Stimulated activated CD8-positive, alpha-beta memory T cell treated with anti-CD3 and anti-CD28 coated beads, Interleukin-15, amount 100 ng/mL, for 24 hours (primary cell): ENCODE results near the gene FGR.

Experiments
- DNase-seq: peaks from one replicate; pipeline ENCODE4 v3.0.0-alpha.2; 2020; ENCODE audit warnings: low read depth

The FGR gene

DNA sequence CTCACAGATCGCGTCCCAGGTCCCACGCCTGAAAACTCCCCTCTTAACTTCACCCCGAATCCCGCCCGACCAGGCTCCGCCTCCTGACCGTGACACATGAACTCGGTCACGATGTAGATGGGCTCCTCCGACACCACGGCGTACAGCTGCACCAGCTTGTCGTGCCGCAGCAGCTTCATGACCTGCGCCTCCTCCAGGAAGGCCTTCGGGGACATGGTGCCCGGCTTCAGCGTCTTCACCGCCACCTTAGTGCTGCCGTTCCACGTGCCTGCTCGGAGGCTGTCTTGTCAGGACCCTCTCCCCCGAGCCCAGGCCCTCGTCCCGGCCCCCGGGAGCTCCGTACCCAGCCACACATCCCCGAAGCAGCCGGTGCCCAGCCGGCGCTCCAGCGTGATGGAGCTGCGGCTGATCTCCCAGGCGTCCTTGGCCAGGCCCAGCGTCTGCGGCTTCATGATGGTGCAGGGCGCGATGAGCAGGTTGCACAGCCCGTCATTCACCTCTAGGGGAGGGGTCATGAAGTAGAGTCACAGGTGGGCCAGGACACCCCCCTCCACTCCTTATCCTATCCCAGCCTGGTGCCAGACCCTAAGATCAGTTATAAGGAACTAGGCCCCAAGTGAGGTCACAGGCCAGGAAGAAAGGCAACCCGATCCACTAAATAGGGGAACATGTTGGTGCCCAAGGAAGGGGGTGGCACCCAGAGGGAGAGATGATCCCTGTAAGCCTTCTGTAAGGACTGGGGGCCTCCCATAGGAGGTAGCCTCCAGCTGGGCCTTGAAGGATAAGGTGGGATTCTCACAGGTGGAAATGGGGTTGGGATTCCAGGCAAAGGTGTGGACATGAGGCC lies 19.4 kb downstream of the FGR start:
- DNase-seq, result no peak

DNA sequence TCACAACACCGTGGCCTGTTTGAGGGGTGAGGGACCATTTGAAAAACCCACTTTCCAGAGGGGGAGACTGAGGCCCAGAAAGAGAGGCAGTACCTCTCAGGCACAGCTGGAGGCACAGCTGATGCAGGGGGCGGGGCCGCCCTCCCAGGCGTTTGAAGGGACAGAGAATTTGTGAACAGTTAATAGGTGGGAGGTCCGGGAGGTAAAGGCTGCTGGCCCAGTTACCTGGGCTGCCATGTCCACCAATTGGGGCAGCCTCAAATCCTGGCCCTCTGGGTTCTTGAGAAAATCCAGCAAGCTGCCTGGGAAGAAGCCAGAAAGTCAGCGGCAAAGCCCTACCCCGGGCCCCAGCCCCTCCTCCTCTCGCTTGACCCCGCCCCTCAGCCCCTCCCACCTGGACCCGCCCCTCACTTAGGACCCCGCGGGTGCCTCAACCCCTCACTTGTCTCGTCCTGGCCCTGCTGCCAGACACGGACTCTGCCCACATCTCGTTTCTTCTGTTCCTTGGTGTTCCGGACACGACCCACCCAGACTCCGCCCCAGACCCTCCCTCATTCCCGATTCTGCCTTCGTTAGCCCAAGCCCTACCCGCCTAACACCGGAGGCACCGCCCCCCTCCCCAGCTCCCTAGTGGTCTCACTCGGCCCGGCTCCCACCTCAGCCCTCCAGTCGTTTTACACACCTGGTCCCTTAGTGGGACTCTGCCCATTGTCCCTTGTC lies 20.2 kb downstream of the FGR start:
- no peak for DNase-seq

DNA sequence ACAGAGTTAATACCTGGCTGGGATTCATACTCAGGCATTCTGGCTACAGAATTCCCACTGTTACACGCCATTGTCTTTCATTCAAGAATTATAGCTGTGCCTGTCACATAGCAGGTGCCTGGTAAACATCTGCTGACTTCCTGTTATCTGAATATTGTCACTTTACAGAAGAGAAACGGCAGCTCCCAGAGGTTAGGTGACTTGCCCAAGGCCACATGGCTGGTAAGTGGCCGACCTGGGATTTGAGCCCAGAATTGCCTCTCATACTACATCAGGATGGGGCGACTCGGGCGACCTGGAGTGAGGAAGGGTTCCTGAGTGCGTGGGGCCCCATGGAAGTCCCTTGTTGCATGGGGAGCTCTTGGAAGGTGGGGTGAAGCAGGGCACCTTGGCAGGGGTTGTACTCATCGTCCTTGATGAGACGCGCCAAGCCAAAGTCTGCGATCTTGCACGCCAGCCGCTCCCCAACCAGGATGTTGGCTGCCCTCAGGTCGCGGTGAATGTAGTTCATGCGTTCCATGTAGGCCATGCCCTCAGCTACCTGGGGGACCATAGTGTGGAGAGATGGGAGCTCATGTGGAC lies 20.9 kb downstream of the FGR start:
- no peak for DNase-seq

DNA sequence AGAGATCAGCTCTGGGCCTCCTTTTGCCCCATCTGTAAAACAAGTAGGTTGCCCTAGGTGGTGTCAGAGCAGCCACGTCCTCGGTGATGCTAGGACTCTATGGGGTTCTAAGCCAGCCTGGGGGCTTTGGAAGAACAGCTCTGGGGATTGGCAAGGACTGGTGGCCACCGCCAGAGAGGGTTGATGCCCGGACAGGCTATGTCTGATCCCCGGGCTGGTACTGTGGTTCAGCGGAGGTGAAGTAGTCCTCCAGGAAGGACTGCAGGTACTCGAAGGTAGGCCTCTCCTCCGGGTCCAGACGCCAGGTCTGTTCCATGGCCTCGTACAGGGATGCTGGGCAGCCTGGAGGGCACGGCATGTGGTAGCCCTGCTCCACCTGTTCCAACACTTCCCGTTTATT lies 22.3 kb downstream of the FGR start:
- no peak for DNase-seq

DNA sequence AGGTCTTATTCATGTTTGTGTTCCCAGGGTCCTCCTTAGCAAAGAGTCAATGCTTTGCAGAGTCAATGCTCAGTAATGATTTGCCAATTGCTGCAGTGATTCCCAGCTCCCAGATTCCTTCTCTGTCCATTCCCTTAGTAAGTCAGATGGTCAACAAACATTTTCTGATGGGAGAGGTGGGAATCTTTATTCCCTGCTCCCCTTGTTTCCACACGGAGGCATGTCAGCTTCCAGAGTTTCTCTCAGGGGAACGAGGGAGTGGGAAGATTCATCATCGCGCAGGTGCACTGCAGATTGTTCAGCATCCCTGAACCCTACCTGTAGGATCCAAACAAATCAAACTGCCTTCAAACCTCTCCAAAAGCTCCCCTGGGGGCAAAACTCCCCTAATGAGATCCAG lies 23.5 kb downstream of the FGR start:
- no peak for DNase-seq

DNA sequence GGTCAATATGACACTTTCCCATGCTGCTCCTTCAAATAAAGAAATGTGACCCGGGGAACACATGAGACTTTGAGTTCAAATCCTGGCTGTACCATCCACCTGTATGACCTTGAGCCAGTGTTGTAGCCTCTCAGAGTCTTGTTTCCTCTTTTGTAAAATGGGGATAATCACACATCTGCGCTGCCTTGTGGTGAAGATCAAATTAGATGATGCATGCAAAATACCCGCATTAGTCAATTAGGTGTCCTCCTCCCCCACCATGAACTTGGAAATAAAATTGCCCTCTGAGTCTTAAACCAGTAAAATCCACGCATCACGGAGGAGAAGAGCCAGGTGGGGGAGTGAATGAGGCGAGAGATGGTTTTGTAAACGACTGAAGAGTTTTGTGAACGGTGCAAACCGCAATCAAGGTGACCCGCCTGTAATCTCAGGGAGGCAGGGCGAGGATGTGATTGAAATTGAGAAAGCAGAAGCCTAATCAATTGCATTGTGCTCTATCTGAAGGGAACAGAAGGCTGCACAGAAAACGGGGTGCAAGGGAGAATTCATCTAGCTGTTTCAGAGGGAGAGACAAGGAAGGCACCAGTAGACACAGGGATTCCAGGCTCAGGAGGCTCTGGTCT lies 25.3 kb downstream of the FGR start:
- DNase-seq, result no peak

DNA sequence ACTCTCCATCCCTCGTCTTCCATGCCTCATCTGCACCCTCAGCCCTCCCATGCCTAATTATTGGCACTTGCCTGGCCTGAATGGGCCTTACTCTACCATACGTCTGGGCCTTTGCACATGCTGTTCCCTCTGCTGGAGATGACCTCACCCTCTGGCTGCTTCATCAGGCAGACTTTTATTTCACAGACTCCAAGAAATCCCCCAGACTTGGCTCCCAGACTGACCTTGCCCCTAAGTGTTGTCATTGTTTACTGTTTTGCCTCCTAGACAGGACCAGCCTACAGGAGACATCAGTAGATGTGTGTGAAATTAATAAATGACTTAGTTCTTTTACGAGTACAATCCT lies 25.8 kb downstream of the FGR start:
- DNase-seq, result no peak

DNA sequence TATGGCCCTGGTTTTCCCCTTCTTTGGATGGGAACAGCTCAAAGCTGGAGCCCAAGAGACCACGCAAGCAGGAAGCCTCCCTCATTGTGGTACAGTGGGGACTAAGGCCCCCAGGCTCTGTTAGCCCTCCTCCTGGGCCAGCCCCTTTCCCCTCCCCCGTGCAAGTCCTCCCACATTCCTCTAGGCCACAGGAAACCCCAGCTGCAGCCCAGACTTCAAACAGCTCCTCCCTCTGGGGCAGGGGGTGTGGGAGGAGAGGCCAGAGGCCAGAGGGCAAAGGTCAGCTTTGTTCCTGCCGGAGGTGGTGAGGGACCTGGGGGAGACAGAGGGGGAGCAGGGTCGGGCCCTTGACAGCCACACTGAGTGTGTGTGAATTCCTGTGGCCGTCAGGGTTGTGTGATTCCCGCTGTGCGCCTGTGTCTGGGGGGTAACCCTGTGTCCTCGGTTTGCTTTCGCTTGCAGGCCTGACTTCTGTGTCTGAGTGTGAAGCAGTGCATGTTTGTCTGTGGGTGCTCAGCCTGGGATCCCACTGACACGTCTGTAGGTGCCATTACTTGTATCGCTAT lies 27.7 kb downstream of the FGR start:
- no peak for DNase-seq

DNA sequence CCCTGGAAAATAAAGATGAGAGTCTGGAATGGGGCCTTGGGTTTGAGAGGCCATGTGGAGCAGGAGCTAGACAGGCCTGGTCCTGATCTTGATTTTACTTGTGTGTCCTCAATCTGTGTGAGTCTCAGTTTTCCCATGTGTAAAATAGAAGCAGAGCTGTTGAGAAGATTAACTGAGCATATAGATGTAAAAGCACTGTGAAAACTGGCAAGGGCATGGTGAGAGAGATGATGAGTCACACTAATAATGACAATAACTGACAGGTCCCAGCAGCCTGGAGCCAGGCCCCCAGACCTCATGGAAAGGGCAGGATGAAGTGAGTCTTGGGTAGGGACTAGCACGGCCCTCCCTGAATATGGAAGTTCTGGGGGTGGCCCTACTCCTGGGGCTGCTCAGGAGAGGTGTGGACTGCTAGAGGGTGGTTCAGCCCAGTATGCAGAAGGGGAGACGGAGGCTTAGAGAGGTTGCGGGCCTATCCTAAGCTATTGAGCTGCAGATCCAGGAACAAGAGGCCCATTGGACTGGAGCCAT lies 28.2 kb downstream of the FGR start:
- DNase-seq, result no peak

DNA sequence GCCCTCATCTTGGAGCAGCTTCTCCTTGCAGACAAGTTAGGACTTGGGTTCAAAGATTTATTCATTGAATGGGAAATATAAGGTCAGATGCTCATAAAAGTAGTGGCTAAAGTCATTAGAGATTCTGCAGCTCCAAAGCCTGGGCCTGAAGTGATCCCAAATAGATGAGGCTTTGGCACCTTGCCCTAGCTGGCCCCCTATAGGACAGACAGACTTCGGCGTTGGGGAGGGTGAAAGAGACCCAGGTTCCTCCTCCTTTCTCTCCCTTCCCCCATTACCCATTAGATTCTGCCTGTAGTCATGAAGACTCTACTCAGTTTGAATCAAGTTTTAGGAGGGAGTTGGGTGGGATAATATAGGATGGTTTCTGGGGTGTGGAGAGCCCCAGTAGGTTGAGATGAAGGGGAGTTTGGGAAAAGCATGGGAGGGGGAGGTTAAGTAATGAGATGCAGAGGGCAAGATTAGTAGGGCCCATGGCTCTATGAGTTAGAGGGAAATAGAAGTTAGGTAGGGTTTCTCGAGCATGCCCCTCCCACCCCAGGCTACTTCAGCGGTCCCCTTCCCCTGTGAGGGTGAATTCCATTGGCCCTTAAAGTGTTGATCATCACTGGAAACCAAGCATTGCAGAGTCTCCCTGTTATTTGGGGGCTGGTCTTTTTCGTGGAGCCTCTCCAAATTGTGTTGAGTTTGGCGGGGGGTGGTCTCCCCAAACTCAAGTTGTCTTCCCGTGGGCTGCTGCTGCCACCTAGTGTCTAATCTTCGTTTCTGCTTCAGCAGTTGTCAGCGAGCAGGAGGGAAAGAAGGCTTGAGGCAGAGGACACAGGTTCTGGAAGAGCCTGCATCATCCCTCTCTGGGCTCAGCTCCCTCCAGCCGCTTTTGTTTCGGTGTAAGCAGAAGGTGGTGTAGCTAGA lies 28.9 kb downstream of the FGR start:
- no peak for DNase-seq

DNA sequence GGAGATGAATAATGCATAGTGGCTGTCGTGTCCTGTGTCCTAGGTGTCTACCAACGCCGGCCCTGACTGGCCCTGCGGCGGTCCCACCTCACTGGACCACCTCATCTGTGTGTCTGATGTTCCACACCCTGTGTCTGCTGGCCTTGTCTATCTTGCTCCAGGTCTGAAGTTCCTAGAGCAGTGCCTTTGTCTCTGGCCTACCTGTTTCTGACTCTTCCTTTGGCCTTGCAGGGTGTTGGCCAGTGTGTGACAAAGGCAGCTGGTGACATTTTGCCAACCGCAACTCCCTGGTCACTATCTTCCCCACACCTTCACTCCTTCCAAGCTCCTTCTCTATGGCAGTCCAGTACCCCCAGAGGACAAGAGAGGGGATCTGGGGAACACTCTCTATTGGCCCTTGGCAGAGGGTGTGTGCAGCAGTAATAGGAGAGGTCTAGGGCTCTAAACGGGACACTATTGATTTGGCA lies 29.7 kb downstream of the FGR start:
- no peak for DNase-seq

DNA sequence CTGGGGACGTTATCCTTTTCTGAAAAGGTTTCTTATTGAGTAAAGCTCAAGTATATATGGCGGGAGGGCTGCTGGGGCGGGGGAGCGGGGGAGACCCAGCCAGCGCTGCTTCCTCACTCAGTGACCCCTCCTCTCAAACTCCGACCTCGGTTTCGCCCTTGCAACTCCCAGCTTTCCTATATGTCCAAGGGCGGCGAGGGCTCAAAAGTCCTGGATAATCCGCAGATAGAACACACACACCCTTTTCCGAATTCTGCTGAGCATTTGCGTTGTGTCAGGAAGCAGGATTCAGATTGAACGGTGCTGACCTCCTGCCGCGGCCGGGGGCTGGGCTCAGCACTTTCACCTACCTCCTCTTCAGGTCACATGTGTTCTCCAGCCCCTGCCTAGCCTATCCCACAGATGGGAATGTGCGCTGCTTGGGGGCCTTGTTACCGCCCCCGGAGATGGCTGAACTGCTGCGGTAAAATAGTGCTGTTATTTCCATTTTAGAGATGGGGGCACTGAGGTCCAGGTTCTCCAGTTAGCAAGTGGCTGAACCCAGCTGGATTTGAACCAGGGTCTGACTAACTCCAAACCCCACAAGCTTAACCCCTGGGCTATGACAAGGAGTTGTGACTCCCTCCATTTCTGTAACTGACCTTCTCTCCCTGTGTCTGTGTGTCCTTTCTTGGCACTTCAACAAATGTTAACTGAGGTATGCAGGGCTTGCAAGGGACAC lies 30.2 kb downstream of the FGR start:
- no peak for DNase-seq

DNA sequence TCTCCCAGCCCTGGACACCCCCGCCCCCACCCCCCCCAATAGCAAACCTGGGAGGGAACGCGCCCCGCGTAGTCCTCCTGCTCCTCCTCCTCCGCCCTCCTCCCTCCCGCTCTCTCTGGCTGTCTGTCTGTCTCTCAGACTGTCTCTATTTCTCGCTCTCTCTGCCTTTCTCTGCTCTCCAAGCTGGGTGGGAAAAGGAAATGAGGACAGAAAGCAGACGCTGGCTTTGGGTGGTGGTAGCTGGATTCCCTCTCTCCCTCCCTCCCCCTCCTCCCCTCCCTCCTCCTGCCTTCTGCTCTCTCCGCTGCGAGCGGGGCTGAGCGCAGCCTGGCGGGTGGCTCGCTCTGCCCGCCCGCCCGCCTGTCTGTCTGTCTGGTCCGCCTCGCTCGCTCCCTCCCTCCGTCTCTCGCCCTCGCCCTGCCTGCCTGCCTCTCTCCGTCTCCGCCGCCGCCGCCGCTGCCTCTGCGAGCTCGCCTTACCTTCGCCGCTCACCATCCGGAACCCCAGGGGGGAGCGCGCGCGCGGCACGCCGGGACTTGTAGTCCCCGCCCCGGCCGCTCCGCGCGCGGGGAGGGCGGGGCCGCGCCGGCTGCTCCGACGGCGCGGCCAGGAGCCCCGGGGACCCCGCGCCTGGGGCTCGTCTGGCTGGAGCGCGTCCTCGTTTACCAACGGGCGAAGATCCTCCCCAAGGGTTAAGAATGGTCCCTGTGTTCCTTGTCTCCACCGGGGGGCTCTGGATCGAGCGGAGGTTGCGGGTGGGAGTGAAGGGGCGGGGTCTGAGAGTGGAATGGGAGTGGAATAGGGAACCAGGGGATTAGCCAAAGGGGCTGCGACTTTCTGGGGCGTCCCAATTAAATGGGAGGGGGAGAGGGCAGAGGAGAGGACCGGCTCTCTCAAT lies 31.1 kb downstream of the FGR start, which contains the start of gene AHDC1:
AHDC1 (minus strand) TSS at position 464 of the 898 bp plus-strand sequence. CDS start 52,029 bp downstream, outside the sequence.
- peak; percentile 79 for DNase-seq

DNA sequence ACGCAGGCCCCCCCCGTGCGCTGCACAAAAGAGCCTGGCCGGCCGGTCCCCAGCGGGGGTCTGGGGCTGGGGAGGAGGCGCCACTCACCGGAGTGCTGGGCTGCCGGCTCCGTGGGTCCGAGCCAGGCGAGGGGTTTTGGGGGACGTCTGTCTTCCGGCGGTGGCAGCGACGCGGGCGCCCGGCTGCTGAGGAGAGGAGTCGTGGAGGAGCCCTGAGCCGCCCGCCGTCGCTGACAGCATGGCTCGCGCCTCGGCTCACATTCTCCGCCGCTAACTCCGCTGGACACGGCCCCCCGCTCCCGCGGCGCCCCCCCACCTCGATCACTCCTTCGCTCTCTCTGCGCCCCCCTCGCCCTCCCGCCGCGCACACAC lies 31.7 kb downstream of the FGR start:
- DNase-seq, result no peak

DNA sequence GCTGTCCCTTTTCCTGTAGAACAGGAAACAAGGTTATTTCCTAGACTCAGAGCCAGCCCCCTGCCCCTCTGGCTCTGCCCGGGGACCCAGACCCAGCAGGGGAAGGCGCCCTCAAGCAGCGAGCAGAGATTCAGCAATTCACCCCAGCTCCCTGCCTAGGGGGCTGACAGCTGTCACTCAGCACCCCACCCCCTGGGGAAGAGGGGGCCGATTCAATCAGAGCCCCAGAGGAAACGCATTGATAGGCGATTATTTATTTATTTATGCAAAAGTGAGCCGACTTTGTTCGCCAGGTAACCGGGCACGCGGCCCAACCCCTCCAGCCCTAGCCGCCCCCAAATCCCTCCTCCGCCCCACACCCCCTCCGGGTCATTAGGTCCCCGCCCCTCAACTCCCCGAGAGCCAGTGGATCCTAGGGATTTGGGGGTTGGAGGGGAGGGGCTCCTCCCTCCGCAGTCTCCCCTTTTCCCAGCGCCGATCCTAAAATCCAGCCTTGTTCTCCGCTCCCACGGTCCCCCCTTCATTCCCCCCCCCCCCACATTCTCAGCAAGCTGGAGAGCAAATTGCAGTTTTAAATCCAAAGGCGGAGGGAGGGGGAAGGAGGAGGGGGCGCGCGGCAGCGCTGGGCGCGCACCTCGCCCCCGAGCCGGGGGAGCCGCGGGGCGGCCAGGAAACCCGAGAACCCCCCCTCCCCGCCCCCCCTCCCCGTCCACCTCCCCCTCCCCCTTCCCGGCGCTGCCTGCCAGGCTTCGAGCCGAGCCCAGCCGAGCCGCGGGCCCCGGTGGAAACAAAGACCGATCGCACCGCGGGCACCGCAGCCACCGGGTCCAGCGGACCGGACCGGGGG lies 32.3 kb downstream of the FGR start:
- no peak for DNase-seq

DNA sequence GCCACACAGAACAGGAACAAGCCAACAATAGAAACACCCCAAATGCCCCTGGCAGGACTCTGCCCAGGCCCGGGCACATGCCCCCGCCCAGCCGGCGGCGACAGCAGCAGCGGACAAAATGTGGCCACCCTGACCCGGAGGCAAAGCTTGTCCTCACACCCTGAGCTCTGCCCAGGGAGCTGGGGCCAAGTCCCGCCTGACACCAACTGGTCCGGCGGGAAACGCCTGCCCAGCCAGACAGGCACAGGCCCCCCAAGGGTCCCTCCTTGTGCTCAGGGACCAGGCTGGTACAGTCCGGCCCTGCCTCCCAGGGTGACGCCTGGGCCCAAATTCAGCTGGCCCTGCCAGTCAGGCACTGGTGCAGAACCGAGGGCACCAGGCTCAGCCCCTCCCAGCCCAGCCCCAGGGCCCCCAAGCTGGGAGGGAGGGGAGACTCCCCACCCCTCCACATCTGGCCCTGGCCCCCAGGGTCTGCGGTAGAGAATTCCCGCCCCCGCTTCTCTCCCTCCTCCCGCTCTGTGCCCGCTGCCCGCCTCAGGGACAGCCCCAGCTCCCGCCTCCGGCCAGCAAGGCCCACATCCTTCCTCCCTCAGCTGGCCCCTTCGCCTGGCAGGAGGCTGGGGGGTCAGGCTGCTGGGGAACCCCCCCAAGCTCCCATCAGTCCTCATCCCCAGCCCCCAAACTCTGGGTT lies 33.1 kb downstream of the FGR start:
- DNase-seq, result no peak

DNA sequence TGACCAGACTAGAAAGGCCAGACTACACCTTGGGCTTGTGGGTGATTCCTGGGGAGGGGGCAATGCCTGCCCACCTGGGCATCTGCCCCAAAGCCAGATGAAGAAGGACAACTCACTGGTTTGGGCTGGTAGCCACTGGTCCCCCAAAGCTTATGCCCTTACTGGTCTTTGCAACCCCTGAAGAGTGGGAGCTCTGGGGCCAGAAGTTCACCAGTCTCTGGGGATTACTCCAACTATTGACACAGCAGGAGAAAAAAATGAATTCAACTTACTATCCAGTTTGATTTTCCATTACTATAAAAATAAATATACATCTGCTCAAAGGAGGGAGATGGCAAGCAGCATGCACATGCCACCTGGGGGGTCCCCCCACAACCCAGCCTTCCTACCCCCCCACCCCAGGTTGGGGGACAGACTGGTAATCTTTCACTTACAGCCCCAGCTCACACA lies 33.6 kb downstream of the FGR start:
- no peak for DNase-seq
